Lower leg skin (tissue), 3 donors: ENCODE data around the gene GNG4.

Experiments used
- POLR2A ChIP-seq, 2 donors: fragments of 450-650 bp; IDR thresholded peaks; one replicate each; pipeline ENCODE4 v1.6.1; 2016 to 2017; ENCODE audit warnings: antibody characterized with exemption in 2 of 2, mild to moderate bottlenecking in 1 of 2, moderate library complexity in 1 of 2
- TF ChIP-seq, protein P1 (sequence below), 3 donors: fragments of 450-650 bp; IDR thresholded peaks; one replicate each; pipeline ENCODE4 v1.5.1; 2016; ENCODE audit warnings: antibody characterized with exemption in 3 of 3, mild to moderate bottlenecking in 3 of 3, moderate library complexity in 2 of 3

DNA sequence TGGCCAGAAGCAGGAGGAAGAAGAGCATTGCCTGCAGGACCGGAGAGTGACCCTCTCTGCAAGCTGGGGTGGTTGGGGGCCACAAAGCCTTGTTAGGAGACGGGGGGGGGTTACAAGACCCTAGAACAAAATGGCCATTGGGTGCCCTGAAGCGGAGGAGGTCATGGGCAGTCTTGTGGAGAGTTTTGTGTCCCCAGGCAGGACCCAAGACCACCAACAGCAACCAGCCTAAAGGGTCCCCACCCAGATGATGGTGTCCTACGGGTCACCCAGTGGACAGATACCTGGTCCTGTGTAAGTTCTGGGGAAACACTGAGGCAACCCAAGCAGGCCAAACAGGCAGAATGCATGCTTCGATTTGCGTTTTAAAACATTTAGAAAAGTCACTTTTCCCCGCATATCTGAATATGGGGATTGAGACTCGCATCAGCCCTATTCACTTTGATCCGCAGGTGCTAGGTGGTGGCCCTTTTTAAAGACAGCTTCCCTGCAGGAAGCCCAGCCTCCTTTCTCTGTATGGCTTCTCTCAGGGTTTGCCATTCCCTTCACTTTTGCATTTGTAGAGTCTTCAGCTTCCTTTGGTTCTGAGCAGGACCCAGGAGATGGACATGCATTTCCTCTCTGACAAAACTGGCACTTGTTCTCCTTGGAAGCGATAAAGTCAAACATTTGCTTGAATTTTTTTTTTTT is 21.1 kb downstream of the GNG4 start:
- TF ChIP-seq, protein P1, sequence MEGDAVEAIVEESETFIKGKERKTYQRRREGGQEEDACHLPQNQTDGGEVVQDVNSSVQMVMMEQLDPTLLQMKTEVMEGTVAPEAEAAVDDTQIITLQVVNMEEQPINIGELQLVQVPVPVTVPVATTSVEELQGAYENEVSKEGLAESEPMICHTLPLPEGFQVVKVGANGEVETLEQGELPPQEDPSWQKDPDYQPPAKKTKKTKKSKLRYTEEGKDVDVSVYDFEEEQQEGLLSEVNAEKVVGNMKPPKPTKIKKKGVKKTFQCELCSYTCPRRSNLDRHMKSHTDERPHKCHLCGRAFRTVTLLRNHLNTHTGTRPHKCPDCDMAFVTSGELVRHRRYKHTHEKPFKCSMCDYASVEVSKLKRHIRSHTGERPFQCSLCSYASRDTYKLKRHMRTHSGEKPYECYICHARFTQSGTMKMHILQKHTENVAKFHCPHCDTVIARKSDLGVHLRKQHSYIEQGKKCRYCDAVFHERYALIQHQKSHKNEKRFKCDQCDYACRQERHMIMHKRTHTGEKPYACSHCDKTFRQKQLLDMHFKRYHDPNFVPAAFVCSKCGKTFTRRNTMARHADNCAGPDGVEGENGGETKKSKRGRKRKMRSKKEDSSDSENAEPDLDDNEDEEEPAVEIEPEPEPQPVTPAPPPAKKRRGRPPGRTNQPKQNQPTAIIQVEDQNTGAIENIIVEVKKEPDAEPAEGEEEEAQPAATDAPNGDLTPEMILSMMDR (IDR thresholded peaks at IDR 0.05), result no peak
- no peak for TF ChIP-seq POLR2A (IDR thresholded peaks at IDR 0.05)
